SU-DHL-6 (cell line): Measurements from ENCODE around the gene OXSR1.

Experiments
- H2AFZ ChIP-seq: fragments of 200-600 bp; sonication (generic); 2 replicates; pipeline ENCODE4 v1.6.1; 2014; ENCODE audit warnings: low read depth, mild to moderate bottlenecking, moderate library complexity, mixed read lengths, antibody characterized with exemption, low read length; ENCODE audit not compliant: severe bottlenecking
- H3F3A ChIP-seq: fragments of 200-600 bp; shearing (Covaris generic); 2 replicates; pipeline ENCODE4 v1.6.0; 2016; ENCODE audit warnings: antibody characterized with exemption, mild to moderate bottlenecking; ENCODE audit not compliant: insufficient read depth
- H3K27ac ChIP-seq: fragments of 200-600 bp; sonication (generic); 2 replicates; pipeline ENCODE4 v1.5.1; 2016; ENCODE audit warnings: low read depth, mild to moderate bottlenecking, low read length, moderate library complexity, mixed read lengths
- H3K27me3 ChIP-seq: fragments of 200-600 bp; sonication (generic), shearing (Covaris generic); 2 replicates; pipeline ENCODE4 v1.6.0; 2014; ENCODE audit warnings: mild to moderate bottlenecking, low read length
- H3K36me3 ChIP-seq: fragments of 200-600 bp; sonication (generic); 2 replicates; pipeline ENCODE4 v1.6.1; 2014; ENCODE audit warnings: mild to moderate bottlenecking, low read length, mixed read lengths
- H3K4me2 ChIP-seq: fragments of 300-600, 200-600 bp; shearing (Covaris generic), sonication (generic); 2 replicates; pipeline ENCODE4 v1.6.0; 2014; ENCODE audit warnings: low read length, low read depth, mild to moderate bottlenecking; ENCODE audit not compliant: poor library complexity, severe bottlenecking
- H3K4me3 ChIP-seq: fragments of 200-600 bp; sonication (generic); 2 replicates; pipeline ENCODE4 v1.5.1; 2014; ENCODE audit warnings: antibody characterized with exemption, low read length, mild to moderate bottlenecking, mixed read lengths; ENCODE audit not compliant: insufficient read depth, poor library complexity, severe bottlenecking
- H3K79me2 ChIP-seq: fragments of 200-600 bp; sonication (generic); 2 replicates; pipeline ENCODE4 v1.6.1; 2014; ENCODE audit warnings: mild to moderate bottlenecking, low read length, moderate library complexity; ENCODE audit not compliant: insufficient read depth
- H3K9ac ChIP-seq: fragments of 200-600 bp; sonication (generic); 2 replicates; pipeline ENCODE4 v1.7.0; 2014; ENCODE audit warnings: mild to moderate bottlenecking, low read length
- H3K9me2 ChIP-seq: fragments of 200-600 bp; sonication (generic); replicated peaks from 2 replicates; pipeline ENCODE4 v1.6.1; 2014; ENCODE audit warnings: low read length; ENCODE audit not compliant: insufficient read depth
- H3K9me3 ChIP-seq: fragments of 200-600 bp; sonication (generic); 2 replicates; pipeline ENCODE4 v1.6.1; 2014; ENCODE audit warnings: low read length, mixed read lengths; ENCODE audit not compliant: insufficient read depth
- H4K20me1 ChIP-seq: fragments of 200-600 bp; sonication (generic); 2 replicates; pipeline ENCODE4 v1.6.1; 2014; ENCODE audit warnings: low read depth, mild to moderate bottlenecking, antibody characterized with exemption, low read length, moderate library complexity, mixed read lengths
- CTCF ChIP-seq: fragments of 200-600 bp; sonication (generic); IDR thresholded peaks from one replicate; pipeline ENCODE4 v1.5.1; 2017; ENCODE audit warnings: antibody characterized with exemption, mild to moderate bottlenecking, low read length, moderate library complexity; ENCODE audit not compliant: insufficient read depth, poor library complexity, severe bottlenecking
- EZH2phosphoT487 ChIP-seq: fragments of 200-600 bp; sonication (generic), shearing (Covaris generic); conservative IDR thresholded peaks from 2 replicates; pipeline ENCODE4 v1.6.1; 2018; ENCODE audit warnings: mild to moderate bottlenecking, antibody characterized with exemption, low read length, moderate library complexity, mixed read lengths

The OXSR1 gene

GRCh38 chr3:38151667-38152265, 13.6 kb upstream of the OXSR1 start:
- TF ChIP-seq CTCF (no peak), EZH2phosphoT487 (no peak)

GRCh38 chr3:38152609-38153008, 12.7 kb upstream of the OXSR1 start:
- no peaks in the 10 kb centered on the region for H3K9me2 ChIP-seq
- H3K4me3 ChIP-seq: no peak overlapping the region
- H4K20me1 ChIP-seq: no peaks in the 10 kb centered on the region
- H3K36me3 ChIP-seq: no peaks in the 10 kb centered on the region
- H3F3A ChIP-seq: no peaks in the 10 kb centered on the region
- H3K27ac ChIP-seq: no peak overlapping the region
- H3K9me3 ChIP-seq: no peaks in the 10 kb centered on the region
- no peaks in the 10 kb centered on the region for H3K27me3 ChIP-seq
- no peaks in the 10 kb centered on the region for H3K79me2 ChIP-seq
- H3K4me2 ChIP-seq: no peak overlapping the region
- H3K9ac ChIP-seq: no peak overlapping the region
- no peak overlapping the region for H2AFZ ChIP-seq
- TF ChIP-seq EZH2phosphoT487: no peak
- TF ChIP-seq CTCF: no peak

More at GRCh38 chr3:38151667-38152265, 13.6 kb upstream of the OXSR1 start:
- no peak overlapping the region for H3K4me3 ChIP-seq
- no peaks in the 10 kb centered on the region for H3F3A ChIP-seq
- H3K9me3 ChIP-seq: no peaks in the 10 kb centered on the region
- H4K20me1 ChIP-seq: no peaks in the 10 kb centered on the region
- no peaks in the 10 kb centered on the region for H3K79me2 ChIP-seq
- no peaks in the 10 kb centered on the region for H3K9me2 ChIP-seq
- H3K9ac ChIP-seq: no peak overlapping the region
- H3K27ac ChIP-seq: no peak overlapping the region
- no peak overlapping the region for H2AFZ ChIP-seq
- no peak overlapping the region for H3K4me2 ChIP-seq
- no peaks in the 10 kb centered on the region for H3K27me3 ChIP-seq
- H3K36me3 ChIP-seq: no peaks in the 10 kb centered on the region

- H3K27ac ChIP-seq: no peak overlapping the region
- H3K9me2 ChIP-seq: no peaks in the 10 kb centered on the region
- no peaks in the 10 kb centered on the region for H3K9me3 ChIP-seq
- H3K79me2 ChIP-seq: no peaks in the 10 kb centered on the region
- no peaks in the 10 kb centered on the region for H3K27me3 ChIP-seq
- H4K20me1 ChIP-seq: no peaks in the 10 kb centered on the region
- no peaks in the 10 kb centered on the region for H3K36me3 ChIP-seq
- no peak overlapping the region for H2AFZ ChIP-seq
- H3K4me3 ChIP-seq: no peak overlapping the region
- no peak overlapping the region for H3K9ac ChIP-seq
- no peak overlapping the region for H3K4me2 ChIP-seq
- no peak for TF ChIP-seq EZH2phosphoT487
- no peaks in the 10 kb centered on the region for H3F3A ChIP-seq
These were observed 12.1 kb upstream of the OXSR1 start for GRCh38 chr3:38153221-38153620.

GRCh38 chr3:38154033-38154494, 11.3 kb upstream of the OXSR1 start:
- no peaks in the 10 kb centered on the region for H4K20me1 ChIP-seq
- TF ChIP-seq EZH2phosphoT487 (no peak), CTCF (no peak)

More at GRCh38 chr3:38154033-38154494, 11.3 kb upstream of the OXSR1 start:
- no peaks in the 10 kb centered on the region for H3K36me3 ChIP-seq
- no peak overlapping the region for H3K27ac ChIP-seq
- H3K9me2 ChIP-seq: no peaks in the 10 kb centered on the region
- no peak overlapping the region for H3K9ac ChIP-seq
- no peaks in the 10 kb centered on the region for H3K9me3 ChIP-seq
- no peak overlapping the region for H3K4me3 ChIP-seq
- no peaks in the 10 kb centered on the region for H3F3A ChIP-seq
- no peaks in the 10 kb centered on the region for H3K79me2 ChIP-seq
- no peaks in the 10 kb centered on the region for H3K27me3 ChIP-seq
- no peak overlapping the region for H3K4me2 ChIP-seq
- no peak overlapping the region for H2AFZ ChIP-seq
